GM12878 (cell line): ENCODE results near the gene CACNA1S. TPM values are rescaled to one million over a fixed set of nuclear protein-coding genes. Genes with fewer than 3 reads are reported as not detected.

ENCODE experiments used
- ATAC-seq: fragments of 200-7000 bp; cut with Tn5 transposase; 3 replicates; pipeline ENCODE4 v1.9.1; 2020; ENCODE audit warnings: mild to moderate bottlenecking, moderate library complexity
- BruUV-seq: library from RNA; stranded (reverse); fragments of 400-500 nt; replicated peaks from 2 replicates; lab custom pipeline; 2021; lab: Mats Ljungman, UMichigan
- CTCF ChIA-PET: fragments of 300-600 bp; sonication (Branson Sonifier 250); formaldehyde crosslinking; extraction: SDS; loops from one replicate; lab custom pipeline; 2021; ENCODE audit warnings: inconsistent platforms; lab: Yijun Ruan, JAX
- POLR2A ChIA-PET: fragments of 350-600 bp; formaldehyde crosslinking; extraction: SDS; loops from one replicate; lab custom pipeline; 2021; ENCODE audit warnings: inconsistent platforms; lab: Charles Lee
- RAD21 ChIA-PET: fragments of 300-600 bp; sonication (Branson Sonifier 250); formaldehyde crosslinking; loops from one replicate; lab custom pipeline; 2023; ENCODE audit warnings: antibody characterized with exemption; ENCODE audit not compliant: unreplicated experiment; lab: Charles Lee
- SMC1A ChIA-PET: fragments of 300-600 bp; sonication (Branson Sonifier 250); formaldehyde crosslinking; loops from one replicate; lab custom pipeline; 2023; ENCODE audit not compliant: unreplicated experiment, uncharacterized antibody; lab: Charles Lee
- DNase-seq: peaks from one replicate; pipeline ENCODE4 v3.0.0-alpha.2; 2011; ENCODE audit warnings: low read depth, low spot score
- FAIRE-seq: peaks from 3 replicates; lab custom pipeline; 2011; peaks lifted over from hg19 to GRCh38; lab: Jason Lieb, UNC
- H2AFZ ChIP-seq: 2 replicates; pipeline ENCODE4 v1.6.0; 2011; ENCODE audit warnings: low read depth, low read length, control low read depth; ENCODE audit not compliant: control insufficient read depth
- H3K27ac ChIP-seq: 2 replicates; pipeline ENCODE4 v1.5.1; 2011; ENCODE audit warnings: control low read depth; ENCODE audit not compliant: control insufficient read depth, insufficient read depth
- H3K27me3 ChIP-seq, 2 experiments: replicated peaks in 1 of 2; 2 replicates each; pipeline versions ENCODE4 v1.6.0 to v1.6.1; 2011; ENCODE audit warnings: low read length in 1 of 2; ENCODE audit not compliant: control insufficient read depth in 2 of 2, insufficient read depth in 2 of 2
- H3K36me3 ChIP-seq, 2 experiments: 2 replicates each; pipeline ENCODE4 v1.5.1; 2011; ENCODE audit warnings: low read length in 1 of 2; ENCODE audit not compliant: control insufficient read depth in 2 of 2, insufficient read depth in 2 of 2
- H3K4me1 ChIP-seq: 2 replicates; pipeline ENCODE4 v1.6.1; 2011; ENCODE audit warnings: mild to moderate bottlenecking, low read length, moderate library complexity, mixed read lengths; ENCODE audit not compliant: control insufficient read depth, insufficient read depth
- H3K4me2 ChIP-seq: 2 replicates; pipeline ENCODE4 v1.6.0; 2011; ENCODE audit warnings: control low read depth; ENCODE audit not compliant: control insufficient read depth, insufficient read depth
- H3K4me3 ChIP-seq: fragments of 200-600 bp; sonication (generic); 2 replicates; pipeline ENCODE4 v1.5.1; 2016
- H3K79me2 ChIP-seq: 2 replicates; pipeline ENCODE4 v1.6.0; 2011; ENCODE audit warnings: low read length; ENCODE audit not compliant: control insufficient read depth, insufficient read depth
- H3K9ac ChIP-seq: 2 replicates; pipeline ENCODE4 v1.8.0; 2011; ENCODE audit warnings: low read length, control low read depth, mixed read lengths; ENCODE audit not compliant: control insufficient read depth, insufficient read depth
- H3K9me3 ChIP-seq: replicated peaks from 3 replicates; pipeline ENCODE4 v1.5.1; 2011; ENCODE audit warnings: mild to moderate bottlenecking, low read length; ENCODE audit not compliant: control insufficient read depth, insufficient read depth
- H4K20me1 ChIP-seq: 2 replicates; pipeline ENCODE4 v1.6.0; 2011; ENCODE audit not compliant: control insufficient read depth, insufficient read depth
- E2F4 ChIP-seq: IDR thresholded peaks from 2 replicates; pipeline ENCODE4 v1.6.1; 2012; ENCODE audit warnings: low read depth, low read length, improper control_type of control experiment
- GABPA ChIP-seq: IDR thresholded peaks from 2 replicates; pipeline ENCODE4 v1.6.1; 2014; ENCODE audit warnings: antibody characterized with exemption, low read depth, mild to moderate bottlenecking, inconsistent platforms
- IKZF1 ChIP-seq: fragments of 450-650 bp; conservative IDR thresholded peaks from 2 replicates; pipeline ENCODE4 v1.6.1; 2017; ENCODE audit warnings: antibody characterized with exemption, mild to moderate bottlenecking
- JUND ChIP-seq: IDR thresholded peaks from 2 replicates; pipeline ENCODE4 v1.6.1; 2012; ENCODE audit warnings: low read depth, mild to moderate bottlenecking, low read length, improper control_type of control experiment, moderate library complexity
- KDM1A ChIP-seq: fragments of 200-600 bp; sonication (generic); IDR thresholded peaks from 2 replicates; pipeline ENCODE4 v1.6.1; 2016; ENCODE audit warnings: borderline replicate concordance
- NKRF ChIP-seq: fragments of 450-650 bp; conservative IDR thresholded peaks from 2 replicates; pipeline ENCODE4 v1.6.1; 2017; ENCODE audit warnings: mild to moderate bottlenecking, moderate library complexity
- PAX5 ChIP-seq: IDR thresholded peaks from 2 replicates; pipeline ENCODE4 v1.6.1; 2011; ENCODE audit warnings: low read depth, low read length, borderline replicate concordance
- POLR2AphosphoS2 ChIP-seq: IDR thresholded peaks from 2 replicates; pipeline ENCODE4 v1.6.1; 2011; ENCODE audit warnings: low read depth, mild to moderate bottlenecking, low read length, improper control_type of control experiment, moderate library complexity
- SMARCA5 ChIP-seq: fragments of 450-650 bp; IDR thresholded peaks from 2 replicates; pipeline ENCODE4 v1.6.1; 2017; ENCODE audit warnings: mild to moderate bottlenecking
- TCF7 ChIP-seq: IDR thresholded peaks from 2 replicates; pipeline ENCODE4 v1.6.1; 2014; ENCODE audit warnings: antibody characterized with exemption, borderline replicate concordance
- ZNF207 ChIP-seq: fragments of 450-650 bp; IDR thresholded peaks from 2 replicates; pipeline ENCODE4 v1.6.1; 2014; ENCODE audit warnings: antibody characterized with exemption, mild to moderate bottlenecking, borderline replicate concordance
- ZNF622 ChIP-seq: fragments of 450-650 bp; IDR thresholded peaks from 2 replicates; pipeline ENCODE4 v1.6.1; 2017; ENCODE audit warnings: mild to moderate bottlenecking, inconsistent platforms
- ZZZ3 ChIP-seq: IDR thresholded peaks from 2 replicates; pipeline ENCODE4 v1.6.1; 2011; ENCODE audit warnings: low read depth; ENCODE audit not compliant: control insufficient read depth, insufficient read length
- WGBS: methylation state at CpG from one replicate; pipeline ENCODE4 v1.1.6; 2016; ENCODE audit warnings: low lambda C conversion rate; ENCODE audit not compliant: insufficient replicate concordance, insufficient coverage; ENCODE audit errors: missing lambda C conversion rate; 5-methylcytosine and 5-hydroxymethylcytosine counted together
- in situ Hi-C: fragments of 300-500 bp; cut with MboI; formaldehyde crosslinking; loops from 9 replicates; pipeline ENCODE4 v1.14.3; 2018; ENCODE audit warnings: mixed read lengths
- intact Hi-C: fragments of 100-400 bp; cut with micrococcal nuclease; formaldehyde crosslinking; loops from one replicate; pipeline ENCODE4 v1.14.2; 2022; ENCODE audit not compliant: unreplicated experiment
- polyA plus RNA-seq, 11 experiments: library from polyadenylated mRNA; depleted of rRNA in 4 of 11; unstranded in 6 of 11; stranded (reverse) in 5 of 11; fragments of >200 nt; fragmentation: Nextera tagmentation in 4 of 11; fragmentation: Illumina TruSeq in 1 of 11; extraction: Ambion mirVana in 4 of 11; extraction: Trizol in 1 of 11; gene quantifications; 1 replicate in 1 of 11; 2 replicates in 10 of 11; pipeline versions ENCODE4 v1.2.1 to v1.2.3, GENCODE V29; 2011 to 2016; ENCODE audit warnings: inconsistent platforms in 2 of 11, missing spikeins in 2 of 11, low read depth in 1 of 11
- total RNA-seq, 4 experiments: library from RNA; depleted of rRNA in 3 of 4; stranded (reverse); fragments of >200 nt in 3 of 4; fragmentation: Illumina TruSeq in 1 of 4; extraction: Trizol in 1 of 4; gene quantifications; 2 replicates each; pipeline versions ENCODE4 v1.2.1 to v1.2.3, GENCODE V29; 2013 to 2021
- TF ChIP-seq, protein P1 (sequence below): fragments of 450-650 bp; formaldehyde crosslinking; IDR thresholded peaks from 2 replicates; pipeline ENCODE4 v1.4.0; 2020; ENCODE audit warnings: mild to moderate bottlenecking, moderate library complexity
- TF ChIP-seq, protein P2 (sequence below): IDR thresholded peaks from 2 replicates; pipeline ENCODE4 v1.6.1; 2012; ENCODE audit warnings: low read length, inconsistent platforms

The CACNA1S gene
- total and polyA plus RNA-seq, 10 of the 15 experiments (the other 5 are each of a cell fraction or from before 2014, with no cell fraction given), result under 0.01 to 0.04 (median 0.02) TPM; not detected in 6

GRCh38 chr1:201014816-201015200 is 97.4 kb downstream of the CACNA1S start:
- ATAC-seq (no peak), DNase-seq (no peak), FAIRE-seq (no peak)
- H3K27ac ChIP-seq, result no peak overlapping the region
- SMC1A ChIA-PET, result interaction anchor here (1.2 to 4.7 kb wide), 4 partner anchors 9 to 237 kb away, joined by 4 to 43 read pairs (median 20); no protein-coding TSS in a partner anchor
- H3K9me3 ChIP-seq, result no peaks in the 10 kb centered on the region
- in situ Hi-C loops, result no loop called here
- peaks cover 34% of the 10 kb centered on the region for H3K79me2 ChIP-seq
- peaks cover 39% of the 10 kb centered on the region for H3K4me1 ChIP-seq
- intact Hi-C loops, result no loop called here
- no peak overlapping the region for H3K4me3 ChIP-seq
- CTCF ChIA-PET, result interaction anchor here (0.8 to 16.7 kb wide), 9 partner anchors 12 to 371 kb away, joined by 3 to 250 read pairs (median 3); no protein-coding TSS in a partner anchor
- no TSS peak for BruUV-seq
- WGBS, result 53% methylated on average over 3 of the region's 3 CpGs
- H2AFZ ChIP-seq, result no peak overlapping the region
- H3K36me3 ChIP-seq, result peaks cover 0 to 3% of the 10 kb centered on the region in 2 experiments; a peak in 1 of 4 replicates
- no peak overlapping the region for H3K4me2 ChIP-seq
- no peak overlapping the region for H3K9ac ChIP-seq
- H4K20me1 ChIP-seq, result no peaks in the 10 kb centered on the region
- POLR2A ChIA-PET, result interaction anchor here (4.1 kb wide), 1 partner anchor 11 kb away, joined by 26 read pairs; no protein-coding TSS in a partner anchor
- no peaks in the 10 kb centered on the region for H3K27me3 ChIP-seq
- RAD21 ChIA-PET, result interaction anchor here (1.3 to 15.8 kb wide), 4 partner anchors 12 to 42 kb away, joined by 4 to 239 read pairs (median 25); partner anchors contain the start of gene KIF21B
- TF ChIP-seq ZNF207 (no peak), PAX5 (no peak), SMARCA5 (no peak), ZNF622 (no peak), TCF7 (no peak), JUND (no peak), POLR2AphosphoS2 (no peak), KDM1A (no peak), NKRF (no peak), IKZF1 (no peak), GABPA (no peak), ZZZ3 (no peak), E2F4 (no peak)
- TF ChIP-seq, protein P1, sequence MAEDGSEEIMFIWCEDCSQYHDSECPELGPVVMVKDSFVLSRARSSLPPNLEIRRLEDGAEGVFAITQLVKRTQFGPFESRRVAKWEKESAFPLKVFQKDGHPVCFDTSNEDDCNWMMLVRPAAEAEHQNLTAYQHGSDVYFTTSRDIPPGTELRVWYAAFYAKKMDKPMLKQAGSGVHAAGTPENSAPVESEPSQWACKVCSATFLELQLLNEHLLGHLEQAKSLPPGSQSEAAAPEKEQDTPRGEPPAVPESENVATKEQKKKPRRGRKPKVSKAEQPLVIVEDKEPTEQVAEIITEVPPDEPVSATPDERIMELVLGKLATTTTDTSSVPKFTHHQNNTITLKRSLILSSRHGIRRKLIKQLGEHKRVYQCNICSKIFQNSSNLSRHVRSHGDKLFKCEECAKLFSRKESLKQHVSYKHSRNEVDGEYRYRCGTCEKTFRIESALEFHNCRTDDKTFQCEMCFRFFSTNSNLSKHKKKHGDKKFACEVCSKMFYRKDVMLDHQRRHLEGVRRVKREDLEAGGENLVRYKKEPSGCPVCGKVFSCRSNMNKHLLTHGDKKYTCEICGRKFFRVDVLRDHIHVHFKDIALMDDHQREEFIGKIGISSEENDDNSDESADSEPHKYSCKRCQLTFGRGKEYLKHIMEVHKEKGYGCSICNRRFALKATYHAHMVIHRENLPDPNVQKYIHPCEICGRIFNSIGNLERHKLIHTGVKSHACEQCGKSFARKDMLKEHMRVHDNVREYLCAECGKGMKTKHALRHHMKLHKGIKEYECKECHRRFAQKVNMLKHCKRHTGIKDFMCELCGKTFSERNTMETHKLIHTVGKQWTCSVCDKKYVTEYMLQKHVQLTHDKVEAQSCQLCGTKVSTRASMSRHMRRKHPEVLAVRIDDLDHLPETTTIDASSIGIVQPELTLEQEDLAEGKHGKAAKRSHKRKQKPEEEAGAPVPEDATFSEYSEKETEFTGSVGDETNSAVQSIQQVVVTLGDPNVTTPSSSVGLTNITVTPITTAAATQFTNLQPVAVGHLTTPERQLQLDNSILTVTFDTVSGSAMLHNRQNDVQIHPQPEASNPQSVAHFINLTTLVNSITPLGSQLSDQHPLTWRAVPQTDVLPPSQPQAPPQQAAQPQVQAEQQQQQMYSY (CRISPR knock-in tag), result no peak
- TF ChIP-seq, protein P2, sequence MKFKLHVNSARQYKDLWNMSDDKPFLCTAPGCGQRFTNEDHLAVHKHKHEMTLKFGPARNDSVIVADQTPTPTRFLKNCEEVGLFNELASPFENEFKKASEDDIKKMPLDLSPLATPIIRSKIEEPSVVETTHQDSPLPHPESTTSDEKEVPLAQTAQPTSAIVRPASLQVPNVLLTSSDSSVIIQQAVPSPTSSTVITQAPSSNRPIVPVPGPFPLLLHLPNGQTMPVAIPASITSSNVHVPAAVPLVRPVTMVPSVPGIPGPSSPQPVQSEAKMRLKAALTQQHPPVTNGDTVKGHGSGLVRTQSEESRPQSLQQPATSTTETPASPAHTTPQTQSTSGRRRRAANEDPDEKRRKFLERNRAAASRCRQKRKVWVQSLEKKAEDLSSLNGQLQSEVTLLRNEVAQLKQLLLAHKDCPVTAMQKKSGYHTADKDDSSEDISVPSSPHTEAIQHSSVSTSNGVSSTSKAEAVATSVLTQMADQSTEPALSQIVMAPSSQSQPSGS, result no peak
